NCI-H345 (cell line): ENCODE data around the gene PPP1CB.
"Not testable (repeated sequence)": the region's sequence is repeated elsewhere in the genome, so short reads cannot be mapped to it uniquely, and the experiment has no call there.

Experiments used
- DNase-seq: peaks from one replicate; lab custom pipeline; 2025; lab: John Stamatoyannopoulos, UW

Gene PPP1CB

GRCh38 chr2:28751252-28751955 lies at the start of gene PPP1CB:
Gene PPP1CB, plus strand, starts transcription at chr2:28751830. Its CDS starts 295 bp downstream, at chr2:28752125.
- DNase-seq = peak; percentile 99

- DNase-seq = no peak
Observed at GRCh38 chr2:28702415-28702861, 49.2 kb upstream of the PPP1CB start.

- DNase-seq = no peak
Observed at GRCh38 chr2:28702878-28703277, 48.8 kb upstream of the PPP1CB start.

- no peak for DNase-seq
Observed at GRCh38 chr2:28704621-28705020, 47.0 kb upstream of the PPP1CB start.

- DNase-seq = no peak
Observed at GRCh38 chr2:28705751-28706440, 45.7 kb upstream of the PPP1CB start.

GRCh38 chr2:28707592-28707991 lies 44.0 kb upstream of the PPP1CB start:
- DNase-seq = no peak

- DNase-seq = peak; percentile 15
Observed at GRCh38 chr2:28709101-28709500, 42.5 kb upstream of the PPP1CB start.

- DNase-seq = no peak
Observed at GRCh38 chr2:28710545-28710944, 41.1 kb upstream of the PPP1CB start.

GRCh38 chr2:28713577-28714298 lies 37.9 kb upstream of the PPP1CB start:
- no peak for DNase-seq

GRCh38 chr2:28716265-28716865 lies 35.3 kb upstream of the PPP1CB start:
- peak; percentile 91 for DNase-seq

GRCh38 chr2:28717339-28717758 lies 34.3 kb upstream of the PPP1CB start:
- peak; percentile 54 for DNase-seq

GRCh38 chr2:28720345-28720744 lies 31.3 kb upstream of the PPP1CB start:
- DNase-seq = no peak

- no peak for DNase-seq
Observed at GRCh38 chr2:28721601-28722191, 29.9 kb upstream of the PPP1CB start.

- DNase-seq = no peak
Observed at GRCh38 chr2:28725021-28725711, 26.5 kb upstream of the PPP1CB start.

- DNase-seq = no peak
Observed at GRCh38 chr2:28726177-28726576, 25.5 kb upstream of the PPP1CB start.

- DNase-seq = no peak
Observed at GRCh38 chr2:28729698-28730097, 21.9 kb upstream of the PPP1CB start.

- no peak for DNase-seq
Observed at GRCh38 chr2:28730641-28731146, 20.9 kb upstream of the PPP1CB start.

- DNase-seq = no peak
Observed at GRCh38 chr2:28735511-28735910, 16.1 kb upstream of the PPP1CB start.

- DNase-seq = peak; percentile 56
Observed at GRCh38 chr2:28736034-28736433, 15.6 kb upstream of the PPP1CB start.

GRCh38 chr2:28737655-28738054 lies 14.0 kb upstream of the PPP1CB start:
- no peak for DNase-seq

GRCh38 chr2:28742619-28743018 lies 9.0 kb upstream of the PPP1CB start:
- DNase-seq = not testable (repeated sequence)
